ENCODE measurements around the gene SPAG5. TPM values are rescaled to one million over a fixed set of nuclear protein-coding genes. Genes with fewer than 3 reads are reported as not detected.

The SPAG5 gene
- total RNA-seq, 6 donors from 2014 or later, result 4.4 to 34.6 (median 7.4) TPM

- DNase-seq (no peak), ATAC-seq (ENCODE audit: low FRiP score in 2 of 2) (no peak)
- peaks cover 7 to 18% (median 15%) of the 10 kb centered on the region in 4 donors for H3K36me3 ChIP-seq
- 78 to 79% methylated on average over 3 of the region's 3 CpGs for whole genome bisulfite sequencing, 2 donors
- no peaks in the 10 kb centered on the region for H3K9me3 ChIP-seq
- H3K4me3 ChIP-seq, result no peak overlapping the region
- TF ChIP-seq EP300 (IDR thresholded peaks at IDR 0.05) (no peak), POLR2A (IDR thresholded peaks at IDR 0.05) (no peak), CTCF (IDR thresholded peaks at IDR 0.05) (no peak), POLR2AphosphoS5 (IDR thresholded peaks at IDR 0.05) (no peak)
- H3K27ac ChIP-seq, result no peak overlapping the region
- no peaks in the 10 kb centered on the region for H3K27me3 ChIP-seq
- H3K4me1 ChIP-seq, result peaks cover 15 to 37% (median 24%) of the 10 kb centered on the region in 4 donors
Measured at GRCh38 chr17:28567604-28568003, 31.2 kb downstream of the SPAG5 start.

DNA sequence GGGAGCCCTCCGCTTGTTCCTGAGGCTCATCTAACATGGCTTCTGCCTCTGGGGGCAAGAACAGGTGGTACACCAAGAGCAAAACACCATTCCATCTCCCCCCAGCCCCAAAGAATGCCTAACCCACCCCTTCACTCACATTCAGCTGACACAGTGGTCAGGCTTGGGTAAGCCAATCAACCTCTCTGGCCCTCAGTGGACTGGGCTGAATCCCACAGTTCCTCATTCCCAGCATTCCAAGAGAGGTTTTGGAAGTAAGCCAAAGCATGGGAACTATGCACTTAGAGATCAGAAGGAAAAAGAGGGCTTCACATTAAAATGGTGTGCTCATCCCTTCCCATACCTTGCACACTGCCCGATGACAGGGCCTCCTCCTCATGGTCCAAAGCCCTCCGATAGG, 35.4 kb downstream of the SPAG5 start:
- DNase-seq (no peak), ATAC-seq (ENCODE audit: low FRiP score in 2 of 2) (peak in 1 of 2 donors; percentile 70)
- no peaks in the 10 kb centered on the region for H3K9me3 ChIP-seq
- peaks cover 16 to 55% (median 51%) of the 10 kb centered on the region in 4 donors for H3K36me3 ChIP-seq
- peaks cover 0 to 10% (median 7%) of the 10 kb centered on the region in 4 donors for H3K4me1 ChIP-seq
- WGBS, 2 donors, result 73 to 88% methylated on average over 3 of the region's 3 CpGs
- no peaks in the 10 kb centered on the region for H3K27me3 ChIP-seq
- no peak for TF ChIP-seq POLR2AphosphoS5 (IDR thresholded peaks at IDR 0.05)
- no peak for TF ChIP-seq POLR2A (IDR thresholded peaks at IDR 0.05)
- no peak for TF ChIP-seq CTCF (IDR thresholded peaks at IDR 0.05)
- TF ChIP-seq EP300 (IDR thresholded peaks at IDR 0.05), result no peak
- peak overlapping the region in 1 of 4 donors; percentile 39 for H3K27ac ChIP-seq
- no peak overlapping the region for H3K4me3 ChIP-seq

- H3K27ac ChIP-seq, result no peak overlapping the region
- H3K36me3 ChIP-seq, result peaks cover 24 to 68% (median 57%) of the 10 kb centered on the region in 4 donors
- whole genome bisulfite sequencing, 2 donors, result 96 to 97% methylated on average over 3 of the region's 3 CpGs
- DNase-seq, result no peak
- H3K9me3 ChIP-seq, result no peaks in the 10 kb centered on the region
- TF ChIP-seq POLR2A (IDR thresholded peaks at IDR 0.05) (no peak), EP300 (IDR thresholded peaks at IDR 0.05) (no peak), POLR2AphosphoS5 (IDR thresholded peaks at IDR 0.05) (no peak), CTCF (IDR thresholded peaks at IDR 0.05) (no peak)
- H3K4me3 ChIP-seq, result no peak overlapping the region
- peaks cover 12 to 26% (median 17%) of the 10 kb centered on the region in 4 donors for H3K4me1 ChIP-seq
- no peak for ATAC-seq (ENCODE audit: low FRiP score in 2 of 2)
- H3K27me3 ChIP-seq, result no peaks in the 10 kb centered on the region
Measured at GRCh38 chr17:28555022-28555421, 43.8 kb downstream of the SPAG5 start.

DNA sequence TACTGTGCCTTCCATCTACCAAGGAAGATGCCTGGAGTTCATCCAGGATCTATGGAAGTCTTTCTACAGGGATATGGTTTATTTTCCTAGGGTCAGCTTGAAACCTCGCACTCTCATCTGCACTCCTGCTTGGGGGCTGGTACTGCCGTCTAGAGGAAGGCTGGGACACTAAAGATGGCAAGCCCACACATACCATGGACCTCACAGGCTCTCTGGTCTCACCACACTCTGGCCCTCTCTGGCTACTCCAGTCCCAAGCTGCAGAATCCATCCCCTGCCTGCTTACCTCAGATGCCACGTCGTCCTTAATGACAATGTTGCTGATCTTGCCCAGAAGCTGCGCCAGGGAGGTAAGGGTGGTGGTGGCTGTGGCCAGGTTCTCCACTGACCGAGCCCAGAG, 44.3 kb downstream of the SPAG5 start:
- Histone ChIP-seq H3K4me1 (peaks cover 13 to 31% (median 20%) of the 10 kb centered on the region in 4 donors), H3K4me3 (no peak overlapping the region), H3K36me3 (peaks cover 24 to 64% (median 52%) of the 10 kb centered on the region in 4 donors), H3K27ac (no peak overlapping the region), H3K9me3 (no peaks in the 10 kb centered on the region), H3K27me3 (no peaks in the 10 kb centered on the region)
- ATAC-seq (ENCODE audit: low FRiP score in 2 of 2) (no peak), DNase-seq (no peak)
- WGBS, 2 donors, result 83 to 97% methylated on average over 1 to 6 of the region's 6 CpGs
- TF ChIP-seq EP300 (IDR thresholded peaks at IDR 0.05), result no peak
- TF ChIP-seq CTCF (IDR thresholded peaks at IDR 0.05), result no peak

GRCh38 chr17:28553000-28553505, 45.8 kb downstream of the SPAG5 start:
- Histone ChIP-seq H3K27ac (peak overlapping the region in 1 of 4 donors; percentile 77), H3K27me3 (no peaks in the 10 kb centered on the region), H3K4me1 (peaks cover 17 to 44% (median 24%) of the 10 kb centered on the region in 4 donors), H3K4me3 (peak overlapping the region in 3 of 4 donors; percentile 61 to 98 (median 89)), H3K36me3 (peaks cover 18 to 49% (median 41%) of the 10 kb centered on the region in 4 donors), H3K9me3 (no peaks in the 10 kb centered on the region)
- ATAC-seq (ENCODE audit: low FRiP score in 2 of 2), result no peak
- 90 to 92% methylated on average over 5 of the region's 5 CpGs for WGBS, 2 donors
- DNase-seq, result no peak
- TF ChIP-seq EP300 (IDR thresholded peaks at IDR 0.05), result no peak
- no peak for TF ChIP-seq POLR2A (IDR thresholded peaks at IDR 0.05)
- no peak for TF ChIP-seq CTCF (IDR thresholded peaks at IDR 0.05)
- no peak for TF ChIP-seq POLR2AphosphoS5 (IDR thresholded peaks at IDR 0.05)
